M059J (cell line): ENCODE measurements around the gene SLC1A1. TPM values are rescaled to one million over a fixed set of nuclear protein-coding genes. Genes with fewer than 3 reads are reported as not detected.
A peak's percentile ranks its signal among the peaks of the same experiment; 100 is the strongest.
"Not testable (repeated sequence)": the region's sequence is repeated elsewhere in the genome, so short reads cannot be mapped to it uniquely, and the experiment has no call there.

Experiments used
- DNase-seq: peaks from one replicate; pipeline ENCODE4 v3.0.0-alpha.2; 2012; ENCODE audit warnings: low read depth
- total RNA-seq: library from RNA; depleted of rRNA; stranded (reverse); fragments of >200 nt; shearing (Covaris generic); gene quantifications from 2 replicates; pipeline ENCODE4 v1.2.3, GENCODE V29; 2014

SLC1A1 gene
- total RNA-seq, 1 experiment from 2014 or later = 20.6 TPM

GRCh38 chr9:4541856-4542255, 51.6 kb downstream of the SLC1A1 start:
- DNase-seq = no peak

GRCh38 chr9:4544714-4545113, 54.4 kb downstream of the SLC1A1 start:
- not testable (repeated sequence) for DNase-seq

- DNase-seq = peak; percentile 47
These were observed 56.7 kb downstream of the SLC1A1 start for GRCh38 chr9:4547016-4547415.

GRCh38 chr9:4548811-4549725, 58.8 kb downstream of the SLC1A1 start:
- DNase-seq = peak; percentile 28

GRCh38 chr9:4549751-4550295, 59.6 kb downstream of the SLC1A1 start:
- DNase-seq = peak; percentile 47

- peak; percentile 36 for DNase-seq
These were observed 60.7 kb downstream of the SLC1A1 start for GRCh38 chr9:4550777-4551484.

- DNase-seq = peak; percentile 90
These were observed 63.7 kb downstream of the SLC1A1 start for GRCh38 chr9:4553951-4554381.

- DNase-seq = peak; percentile 94
These were observed 65.0 kb downstream of the SLC1A1 start for GRCh38 chr9:4555236-4555635.

- DNase-seq = no peak
These were observed 68.2 kb downstream of the SLC1A1 start for GRCh38 chr9:4558371-4558998.

- DNase-seq = no peak
These were observed 69.3 kb downstream of the SLC1A1 start for GRCh38 chr9:4559261-4560182.

- DNase-seq = no peak
These were observed 72.8 kb downstream of the SLC1A1 start for GRCh38 chr9:4563105-4563504.

GRCh38 chr9:4566806-4567205, 76.5 kb downstream of the SLC1A1 start:
- DNase-seq = no peak

- no peak for DNase-seq
These were observed 77.3 kb downstream of the SLC1A1 start for GRCh38 chr9:4567601-4568000.

- DNase-seq = no peak
These were observed 78.8 kb downstream of the SLC1A1 start for GRCh38 chr9:4569101-4569500.

GRCh38 chr9:4572184-4572826, 82.0 kb downstream of the SLC1A1 start:
- no peak for DNase-seq

- no peak for DNase-seq
These were observed 82.9 kb downstream of the SLC1A1 start for GRCh38 chr9:4573176-4573575.

GRCh38 chr9:4573634-4574389, 83.5 kb downstream of the SLC1A1 start:
- no peak for DNase-seq

GRCh38 chr9:4574657-4575243, 84.5 kb downstream of the SLC1A1 start:
- no peak for DNase-seq

- no peak for DNase-seq
These were observed 85.7 kb downstream of the SLC1A1 start for GRCh38 chr9:4575997-4576396.
